ENCODE data around the gene RNPEPL1.

DNA sequence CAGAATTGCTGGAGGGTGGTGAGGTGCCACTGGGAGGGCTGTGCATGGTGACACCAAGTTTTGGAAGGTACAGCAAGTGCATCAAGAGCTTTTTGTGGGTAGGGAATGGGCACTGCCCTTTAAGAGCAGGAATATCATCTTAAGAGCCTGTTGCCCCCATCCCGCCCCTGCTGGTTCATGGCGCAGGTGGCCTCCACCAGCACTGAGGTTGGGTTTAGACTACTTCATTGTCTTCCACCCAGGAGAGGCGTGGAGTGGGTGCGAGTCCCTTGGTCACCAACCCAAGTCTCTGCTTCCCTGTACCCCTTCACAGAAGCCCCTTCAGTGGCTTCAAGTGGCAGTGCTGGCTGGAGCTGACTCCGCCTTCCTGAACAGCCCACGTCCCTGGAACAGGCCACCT is 7.8 kb downstream of the RNPEPL1 start:
- TF ChIP-seq STAT3 (IDR thresholded peaks at IDR 0.05; ENCODE audit: low read depth, low read length): no peak
- TF ChIP-seq EZH2 (IDR thresholded peaks at IDR 0.05; ENCODE audit: borderline replicate concordance, control insufficient read depth, low read depth, low read length): no peak
- TF ChIP-seq, protein P1, sequence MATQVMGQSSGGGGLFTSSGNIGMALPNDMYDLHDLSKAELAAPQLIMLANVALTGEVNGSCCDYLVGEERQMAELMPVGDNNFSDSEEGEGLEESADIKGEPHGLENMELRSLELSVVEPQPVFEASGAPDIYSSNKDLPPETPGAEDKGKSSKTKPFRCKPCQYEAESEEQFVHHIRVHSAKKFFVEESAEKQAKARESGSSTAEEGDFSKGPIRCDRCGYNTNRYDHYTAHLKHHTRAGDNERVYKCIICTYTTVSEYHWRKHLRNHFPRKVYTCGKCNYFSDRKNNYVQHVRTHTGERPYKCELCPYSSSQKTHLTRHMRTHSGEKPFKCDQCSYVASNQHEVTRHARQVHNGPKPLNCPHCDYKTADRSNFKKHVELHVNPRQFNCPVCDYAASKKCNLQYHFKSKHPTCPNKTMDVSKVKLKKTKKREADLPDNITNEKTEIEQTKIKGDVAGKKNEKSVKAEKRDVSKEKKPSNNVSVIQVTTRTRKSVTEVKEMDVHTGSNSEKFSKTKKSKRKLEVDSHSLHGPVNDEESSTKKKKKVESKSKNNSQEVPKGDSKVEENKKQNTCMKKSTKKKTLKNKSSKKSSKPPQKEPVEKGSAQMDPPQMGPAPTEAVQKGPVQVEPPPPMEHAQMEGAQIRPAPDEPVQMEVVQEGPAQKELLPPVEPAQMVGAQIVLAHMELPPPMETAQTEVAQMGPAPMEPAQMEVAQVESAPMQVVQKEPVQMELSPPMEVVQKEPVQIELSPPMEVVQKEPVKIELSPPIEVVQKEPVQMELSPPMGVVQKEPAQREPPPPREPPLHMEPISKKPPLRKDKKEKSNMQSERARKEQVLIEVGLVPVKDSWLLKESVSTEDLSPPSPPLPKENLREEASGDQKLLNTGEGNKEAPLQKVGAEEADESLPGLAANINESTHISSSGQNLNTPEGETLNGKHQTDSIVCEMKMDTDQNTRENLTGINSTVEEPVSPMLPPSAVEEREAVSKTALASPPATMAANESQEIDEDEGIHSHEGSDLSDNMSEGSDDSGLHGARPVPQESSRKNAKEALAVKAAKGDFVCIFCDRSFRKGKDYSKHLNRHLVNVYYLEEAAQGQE (IDR thresholded peaks at IDR 0.05; ENCODE audit: low read depth, low read length): no peak
- no peak for TF ChIP-seq POLR2AphosphoS2 (IDR thresholded peaks at IDR 0.05; ENCODE audit: low read depth, low read length)
- no peak for TF ChIP-seq SREBF2 (IDR thresholded peaks at IDR 0.05; ENCODE audit: low read length)
- TF ChIP-seq CTCF (IDR thresholded peaks at IDR 0.05 in 2 of 3, conservative IDR thresholded peaks at IDR 0.05 in 1 of 3; ENCODE audit: control insufficient read depth in 2 of 3, extremely low read depth in 1 of 3, insufficient read depth in 1 of 3, low read depth in 3 of 3, low read length in 3 of 3): no peak
- no peak for TF ChIP-seq BRCA1 (IDR thresholded peaks at IDR 0.05; ENCODE audit: low read depth, low read length)
- no peak for TF ChIP-seq MXI1 (IDR thresholded peaks at IDR 0.05; ENCODE audit: low read depth, low read length)
- no peak for TF ChIP-seq POLR2A (IDR thresholded peaks at IDR 0.05; ENCODE audit: low read depth, low read length)
- TF ChIP-seq TCF7 (IDR thresholded peaks at IDR 0.05; ENCODE audit: borderline replicate concordance): no peak
- TF ChIP-seq TCF12 (IDR thresholded peaks at IDR 0.05; ENCODE audit: low read depth, low read length): no peak
- TF ChIP-seq CHD2 (IDR thresholded peaks at IDR 0.05; ENCODE audit: borderline replicate concordance, low read depth, low read length): no peak
- TF ChIP-seq YY1 (IDR thresholded peaks at IDR 0.05; ENCODE audit: low read depth, low read length): no peak

Measured in GM12878 (cell line).